Sigmoid colon (tissue), 7 donors: ENCODE measurements around the gene DENND10. TPM values are rescaled to one million over a fixed set of nuclear protein-coding genes. Genes with fewer than 3 reads are reported as not detected.
A peak's percentile ranks its signal among the peaks of the same experiment; 100 is the strongest.
"Not testable (repeated sequence)": the region's sequence is repeated elsewhere in the genome, so short reads cannot be mapped to it uniquely, and the experiment has no call there.

Experiments used
- DNase-seq: peaks from one replicate; pipeline ENCODE4 v3.0.0-alpha.2; 2019
- H3K27ac ChIP-seq, 4 donors: fragments of 200-600 bp; sonication (generic); one replicate each; pipeline ENCODE4 v1.5.1; 2016 to 2019; ENCODE audit warnings: mild to moderate bottlenecking in 1 of 4
- H3K27me3 ChIP-seq, 3 donors: fragments of 200-600 bp; sonication (generic); one replicate each; pipeline ENCODE4 v1.5.1; 2019; ENCODE audit warnings: mild to moderate bottlenecking in 1 of 3
- H3K36me3 ChIP-seq, 4 donors: fragments of 200-600 bp; sonication (generic); one replicate each; pipeline ENCODE4 v1.5.1; 2016 to 2019
- H3K4me1 ChIP-seq, 4 donors: fragments of 200-600 bp; sonication (generic); one replicate each; pipeline ENCODE4 v1.5.1; 2017 to 2019
- H3K4me3 ChIP-seq, 4 donors: fragments of 200-600 bp; sonication (generic); one replicate each; pipeline ENCODE4 v1.5.1; 2017 to 2019; ENCODE audit warnings: mild to moderate bottlenecking in 2 of 4, moderate library complexity in 1 of 4
- H3K9me3 ChIP-seq, 4 donors: fragments of 200-600 bp in 3 of 4; sonication (generic) in 3 of 4; one replicate each; pipeline versions ENCODE4 v1.5.1 to v1.6.1; 2013 to 2019
- EP300 ChIP-seq, 4 donors: sonication (generic); formaldehyde crosslinking; IDR thresholded peaks; one replicate each; pipeline ENCODE4 v1.6.1; 2017; ENCODE audit warnings: antibody characterized with exemption in 4 of 4
- POLR2A ChIP-seq, 2 donors: fragments of 450-650 bp; IDR thresholded peaks; one replicate each; pipeline ENCODE4 v1.6.1; 2016; ENCODE audit warnings: antibody characterized with exemption in 2 of 2, mild to moderate bottlenecking in 2 of 2, moderate library complexity in 2 of 2
- POLR2AphosphoS5 ChIP-seq, 4 donors: sonication (generic); formaldehyde crosslinking; IDR thresholded peaks; one replicate each; pipeline ENCODE4 v1.6.1; 2017; ENCODE audit warnings: antibody characterized with exemption in 4 of 4
- WGBS, 2 donors: extraction: QIAGEN DNeasy Blood & Tissue Kit; methylation state at CpG; one replicate each; pipeline ENCODE4 v1.1.7; 2013; 5-methylcytosine and 5-hydroxymethylcytosine counted together
- intact Hi-C: fragments of 100-400 bp; cut with DNase I; formaldehyde crosslinking; loops from one replicate; pipeline ENCODE4 v1.15.1; 2023
- polyA plus RNA-seq, 3 donors: library from polyadenylated mRNA; stranded (reverse); fragments of 200-250 nt; gene quantifications; one replicate each; pipeline ENCODE4 v1.2.3, GENCODE V29; 2013
- total RNA-seq, 4 donors: library from RNA; depleted of rRNA; stranded (reverse); fragments of >200 nt; gene quantifications; one replicate each; pipeline ENCODE4 v1.1.0, GENCODE V29; 2016
- TF ChIP-seq, protein P1 (sequence below), 4 experiments: fragments of 450-650 bp in 3 of 4; fragments of 200-600 bp in 1 of 4; IDR thresholded peaks; one replicate each; pipeline ENCODE4 v1.5.1; 2016 to 2019; ENCODE audit warnings: antibody characterized with exemption in 4 of 4, mild to moderate bottlenecking in 3 of 4, moderate library complexity in 2 of 4
- donor health status: healthy with polysubstance abuse.
- donor health status: Bipolar disorder and iron deficiency.
- donor health status: healthy.

The DENND10 gene
- total and polyA plus RNA-seq, 7 donors: 25.8 to 51.3 (median 41.5) TPM

GRCh38 chr10:119143657-119144056 is 39.7 kb downstream of the DENND10 start:
- intact Hi-C loops: no loop called here
- no peaks in the 10 kb centered on the region for H3K9me3 ChIP-seq
- peaks cover 10 to 63% (median 16%) of the 10 kb centered on the region in 4 donors for H3K36me3 ChIP-seq
- no peaks in the 10 kb centered on the region for H3K4me1 ChIP-seq
- H3K27me3 ChIP-seq: no peaks in the 10 kb centered on the region
- TF ChIP-seq POLR2AphosphoS5 (IDR thresholded peaks at IDR 0.05) (no peak), POLR2A (IDR thresholded peaks at IDR 0.05) (no peak), EP300 (IDR thresholded peaks at IDR 0.05) (no peak)
- TF ChIP-seq, protein P1, sequence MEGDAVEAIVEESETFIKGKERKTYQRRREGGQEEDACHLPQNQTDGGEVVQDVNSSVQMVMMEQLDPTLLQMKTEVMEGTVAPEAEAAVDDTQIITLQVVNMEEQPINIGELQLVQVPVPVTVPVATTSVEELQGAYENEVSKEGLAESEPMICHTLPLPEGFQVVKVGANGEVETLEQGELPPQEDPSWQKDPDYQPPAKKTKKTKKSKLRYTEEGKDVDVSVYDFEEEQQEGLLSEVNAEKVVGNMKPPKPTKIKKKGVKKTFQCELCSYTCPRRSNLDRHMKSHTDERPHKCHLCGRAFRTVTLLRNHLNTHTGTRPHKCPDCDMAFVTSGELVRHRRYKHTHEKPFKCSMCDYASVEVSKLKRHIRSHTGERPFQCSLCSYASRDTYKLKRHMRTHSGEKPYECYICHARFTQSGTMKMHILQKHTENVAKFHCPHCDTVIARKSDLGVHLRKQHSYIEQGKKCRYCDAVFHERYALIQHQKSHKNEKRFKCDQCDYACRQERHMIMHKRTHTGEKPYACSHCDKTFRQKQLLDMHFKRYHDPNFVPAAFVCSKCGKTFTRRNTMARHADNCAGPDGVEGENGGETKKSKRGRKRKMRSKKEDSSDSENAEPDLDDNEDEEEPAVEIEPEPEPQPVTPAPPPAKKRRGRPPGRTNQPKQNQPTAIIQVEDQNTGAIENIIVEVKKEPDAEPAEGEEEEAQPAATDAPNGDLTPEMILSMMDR (IDR thresholded peaks at IDR 0.05): no peak
- peak; percentile 28 for DNase-seq
- H3K4me3 ChIP-seq: no peak overlapping the region
- 86 to 96% methylated on average over 10 of the region's 10 CpGs for WGBS, 2 donors
- H3K27ac ChIP-seq: no peak overlapping the region

DNA sequence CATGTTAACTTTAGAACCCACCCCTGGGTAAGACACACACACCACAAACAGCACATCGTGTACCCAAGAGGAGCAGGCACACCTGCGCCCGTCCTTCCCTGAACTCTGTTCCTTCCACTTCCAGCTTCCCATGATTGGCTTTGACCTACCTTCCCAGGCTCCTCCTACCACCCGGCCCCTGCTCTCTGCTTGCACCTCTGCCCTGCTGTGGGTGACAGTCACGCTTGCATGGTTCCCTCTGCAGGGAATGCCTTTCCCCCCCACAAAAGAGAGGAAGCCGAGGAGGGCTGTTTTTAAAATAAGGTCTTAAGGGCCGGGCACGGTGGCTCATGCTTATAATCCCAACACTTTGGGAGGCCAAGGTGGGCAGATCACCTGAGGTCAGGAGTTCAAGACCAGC is 45.2 kb downstream of the DENND10 start:
- TF ChIP-seq POLR2AphosphoS5 (IDR thresholded peaks at IDR 0.05) (no peak), EP300 (IDR thresholded peaks at IDR 0.05) (no peak), POLR2A (IDR thresholded peaks at IDR 0.05) (no peak)
- TF ChIP-seq, protein P1 (IDR thresholded peaks at IDR 0.05): no peak
- Histone ChIP-seq H3K9me3 (no peaks in the 10 kb centered on the region), H3K4me1 (no peaks in the 10 kb centered on the region), H3K4me3 (no peak overlapping the region), H3K27me3 (no peaks in the 10 kb centered on the region), H3K36me3 (peaks cover 11 to 90% (median 37%) of the 10 kb centered on the region in 4 donors), H3K27ac (no peak overlapping the region)
- peak; percentile 14 for DNase-seq
- intact Hi-C loops: no loop called here
- 91 to 95% methylated on average over 8 of the region's 8 CpGs for WGBS, 2 donors

DNA sequence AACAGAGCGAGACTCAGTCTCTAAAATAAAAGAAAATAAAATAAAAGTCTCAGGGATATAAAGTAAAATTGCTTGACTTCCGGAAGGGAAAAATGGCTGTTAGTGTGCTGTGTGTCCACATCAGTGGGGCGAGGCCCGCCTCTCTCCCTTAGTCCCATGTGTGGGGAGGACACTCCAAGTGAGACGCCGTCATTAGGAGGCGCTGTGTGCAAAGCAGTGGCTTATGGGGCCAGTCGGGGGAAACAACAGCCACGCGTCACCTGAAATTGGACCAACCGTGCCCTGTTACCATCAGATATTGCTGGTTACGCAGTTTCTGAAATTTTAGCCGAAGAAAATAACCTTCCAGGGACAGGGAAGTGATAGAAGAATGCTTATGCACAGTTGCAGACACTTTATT is 45.8 kb downstream of the DENND10 start:
- no peaks in the 10 kb centered on the region for H3K27me3 ChIP-seq
- H3K9me3 ChIP-seq: no peaks in the 10 kb centered on the region
- no peak overlapping the region for H3K4me3 ChIP-seq
- intact Hi-C loops: no loop called here
- DNase-seq: peak; percentile 40
- H3K27ac ChIP-seq: no peak overlapping the region
- no peaks in the 10 kb centered on the region for H3K4me1 ChIP-seq
- peaks cover 17 to 94% (median 43%) of the 10 kb centered on the region in 4 donors for H3K36me3 ChIP-seq
- WGBS, 2 donors: 87 to 90% methylated on average over 13 of the region's 13 CpGs
- TF ChIP-seq, protein P1 (IDR thresholded peaks at IDR 0.05): no peak
- TF ChIP-seq POLR2A (IDR thresholded peaks at IDR 0.05) (no peak), POLR2AphosphoS5 (IDR thresholded peaks at IDR 0.05) (no peak), EP300 (IDR thresholded peaks at IDR 0.05) (no peak)

- intact Hi-C loops, DNase-seq: not testable (repeated sequence)
- H3K36me3 ChIP-seq: peaks cover 34 to 96% (median 57%) of the 10 kb centered on the region in 4 donors
These were observed 47.7 kb downstream of the DENND10 start for GRCh38 chr10:119151601-119152000.

DNA sequence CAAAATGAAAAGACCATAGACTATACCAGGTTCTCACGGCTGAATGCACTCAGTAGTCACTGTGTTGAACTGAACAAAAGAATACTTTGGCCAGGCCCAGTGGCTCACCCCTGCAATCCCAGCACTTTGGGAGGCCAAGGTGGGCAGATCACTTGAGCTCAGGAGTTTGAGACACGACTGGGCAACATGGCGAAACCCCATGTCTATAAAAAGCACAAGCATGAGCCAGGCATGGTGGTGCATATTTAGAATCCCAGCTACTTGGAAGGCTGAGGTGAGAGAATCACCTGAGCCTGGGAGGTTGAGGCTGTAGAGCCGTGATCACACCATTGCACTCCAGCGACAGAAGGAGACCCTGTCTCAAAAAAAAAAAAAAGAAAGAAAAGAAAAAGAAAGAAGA is 49.1 kb downstream of the DENND10 start:
- intact Hi-C loops: no loop called here
- TF ChIP-seq POLR2AphosphoS5 (IDR thresholded peaks at IDR 0.05): no peak
- no peak for TF ChIP-seq POLR2A (IDR thresholded peaks at IDR 0.05)
- TF ChIP-seq, protein P1 (IDR thresholded peaks at IDR 0.05): no peak
- no peak for TF ChIP-seq EP300 (IDR thresholded peaks at IDR 0.05)
- Histone ChIP-seq H3K27me3 (no peaks in the 10 kb centered on the region), H3K9me3 (no peaks in the 10 kb centered on the region), H3K4me3 (no peak overlapping the region), H3K27ac (no peak overlapping the region), H3K4me1 (no peaks in the 10 kb centered on the region), H3K36me3 (peaks cover 27 to 96% (median 48%) of the 10 kb centered on the region in 4 donors)
- WGBS, 2 donors: 93 to 97% methylated on average over 5 of the region's 5 CpGs
- DNase-seq: peak; percentile 29

More at GRCh38 chr10:119151601-119152000, 47.7 kb downstream of the DENND10 start:
- H3K27me3 ChIP-seq, H3K4me1 ChIP-seq, H3K4me3 ChIP-seq, H3K27ac ChIP-seq, H3K9me3 ChIP-seq: not testable (repeated sequence)
- WGBS, 2 donors: 92 to 96% methylated on average over 6 of the region's 6 CpGs
